HG03521 (cell line): Measurements from ENCODE around the gene KRT7.

ENCODE experiments used
- ATAC-seq: cut with Tn5 transposase; IDR thresholded peaks from one replicate; pipeline ENCODE4 v1.9.1; 2021; ENCODE audit warnings: mild to moderate bottlenecking, moderate library complexity; ENCODE audit not compliant: unreplicated experiment

The KRT7 gene

GRCh38 chr12:52232674-52233461, at the start of gene KRT7:
Gene KRT7, plus strand, starts transcription at chr12:52233243. Its CDS starts 54 bp downstream, at chr12:52233297.
- ATAC-seq: no peak

DNA sequence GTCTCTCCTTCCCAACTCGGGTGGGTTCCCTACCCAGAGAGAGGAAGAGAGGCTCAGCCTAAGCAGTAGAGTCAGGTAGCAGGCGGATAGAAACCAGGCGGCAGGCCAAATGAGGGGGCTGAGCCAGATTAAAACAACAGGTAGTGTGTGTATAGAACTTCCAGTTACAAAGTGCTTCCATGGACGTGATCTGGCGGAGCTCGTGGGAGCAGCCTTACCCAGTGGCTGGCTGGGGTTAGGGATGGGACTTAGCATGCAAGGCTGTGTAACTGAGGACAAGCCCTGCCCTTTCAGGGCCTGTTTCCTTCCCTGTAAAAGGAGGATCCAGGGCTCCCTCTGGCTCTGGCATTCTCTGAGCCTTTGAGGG, 49.5 kb upstream of the KRT7 start:
- ATAC-seq: no peak

- no peak for ATAC-seq
Measured at GRCh38 chr12:52183971-52184370, 49.1 kb upstream of the KRT7 start.

- ATAC-seq: no peak
Measured at GRCh38 chr12:52184813-52185212, 48.2 kb upstream of the KRT7 start.

DNA sequence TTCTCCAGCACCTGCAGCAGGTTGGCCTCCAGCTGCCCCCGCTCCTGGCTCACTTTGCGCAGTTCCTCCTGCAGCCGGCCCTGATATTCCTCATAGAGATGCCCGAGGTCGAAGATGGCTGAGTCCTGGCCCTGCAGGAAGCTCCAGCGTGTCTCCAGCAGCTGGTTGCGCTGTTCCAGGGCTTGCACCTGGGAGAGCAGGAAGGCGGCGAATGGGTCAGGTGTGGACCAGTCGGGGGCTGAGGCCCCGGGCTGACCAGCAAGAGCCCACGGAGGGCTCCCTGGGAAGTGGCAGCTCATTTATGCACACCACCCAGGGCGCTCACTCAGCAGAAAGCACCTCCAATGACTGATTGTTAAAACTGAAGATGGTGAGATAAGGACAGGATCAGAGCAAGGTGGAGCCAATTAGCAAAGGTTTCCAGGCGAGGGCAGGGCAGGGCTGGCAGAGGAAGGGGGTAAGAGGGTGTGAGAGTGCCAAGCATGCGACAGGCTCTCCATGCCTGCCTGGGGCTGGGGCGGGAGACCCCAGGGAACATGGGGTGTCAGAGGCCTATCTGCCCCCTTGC, 47.6 kb upstream of the KRT7 start:
- no peak for ATAC-seq

DNA sequence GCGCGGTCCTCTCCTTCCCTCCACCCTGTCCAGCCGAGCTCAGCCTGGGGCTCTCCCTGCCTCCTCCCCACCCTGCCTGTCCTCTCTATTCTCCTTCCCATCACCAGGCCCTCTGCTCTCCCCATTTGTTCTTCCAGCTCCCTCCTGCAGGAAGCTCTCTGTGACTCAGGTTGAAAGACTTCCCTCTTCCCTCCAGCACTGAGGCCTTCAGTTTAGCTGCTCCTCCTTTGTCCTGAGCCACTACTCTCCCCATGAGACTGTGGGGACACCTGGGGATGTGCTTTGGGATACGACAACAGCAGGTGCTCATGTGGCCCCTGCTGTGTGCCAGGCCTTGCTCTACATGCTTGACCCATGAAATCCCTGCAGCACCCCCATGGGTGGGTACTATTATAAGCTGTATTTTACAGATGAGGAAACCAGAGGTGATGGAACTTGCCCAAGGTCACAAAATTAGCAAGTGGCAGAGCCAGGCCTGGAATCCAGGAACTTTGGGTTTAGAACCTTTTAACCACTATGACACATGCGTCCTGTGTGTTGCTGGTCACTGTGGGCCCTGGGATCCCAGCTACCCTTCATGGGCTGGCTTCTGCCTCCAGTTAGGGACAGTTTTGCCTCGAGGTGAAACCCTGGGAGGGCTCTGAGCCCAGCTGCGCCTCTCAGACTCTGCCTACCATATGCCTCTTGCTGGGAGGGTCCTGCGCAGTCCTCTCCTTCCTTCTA, 46.8 kb upstream of the KRT7 start:
- no peak for ATAC-seq

DNA sequence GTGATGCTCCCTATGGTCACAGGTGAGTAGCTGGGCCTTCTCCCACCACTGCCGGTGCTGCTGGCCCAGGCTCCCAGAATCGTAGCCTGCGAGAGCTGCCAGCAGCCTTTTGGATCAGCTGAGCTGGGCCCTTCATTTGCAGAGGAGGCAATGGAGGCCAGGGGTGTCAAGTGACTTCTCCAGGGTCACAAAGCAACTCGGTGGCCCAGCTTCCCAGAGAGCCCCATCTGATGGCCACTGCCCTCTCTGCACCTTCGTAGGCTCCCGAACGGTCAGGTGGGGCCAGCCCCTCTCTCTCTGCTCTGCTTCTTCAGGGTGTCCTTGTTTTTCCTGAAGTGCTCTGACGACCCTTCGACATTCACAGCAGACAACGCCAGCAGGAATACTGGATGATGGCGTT, 45.8 kb upstream of the KRT7 start:
- no peak for ATAC-seq

- no peak for ATAC-seq
Measured at GRCh38 chr12:52187640-52188039, 45.4 kb upstream of the KRT7 start.

GRCh38 chr12:52188658-52189057, 44.4 kb upstream of the KRT7 start:
- no peak for ATAC-seq

DNA sequence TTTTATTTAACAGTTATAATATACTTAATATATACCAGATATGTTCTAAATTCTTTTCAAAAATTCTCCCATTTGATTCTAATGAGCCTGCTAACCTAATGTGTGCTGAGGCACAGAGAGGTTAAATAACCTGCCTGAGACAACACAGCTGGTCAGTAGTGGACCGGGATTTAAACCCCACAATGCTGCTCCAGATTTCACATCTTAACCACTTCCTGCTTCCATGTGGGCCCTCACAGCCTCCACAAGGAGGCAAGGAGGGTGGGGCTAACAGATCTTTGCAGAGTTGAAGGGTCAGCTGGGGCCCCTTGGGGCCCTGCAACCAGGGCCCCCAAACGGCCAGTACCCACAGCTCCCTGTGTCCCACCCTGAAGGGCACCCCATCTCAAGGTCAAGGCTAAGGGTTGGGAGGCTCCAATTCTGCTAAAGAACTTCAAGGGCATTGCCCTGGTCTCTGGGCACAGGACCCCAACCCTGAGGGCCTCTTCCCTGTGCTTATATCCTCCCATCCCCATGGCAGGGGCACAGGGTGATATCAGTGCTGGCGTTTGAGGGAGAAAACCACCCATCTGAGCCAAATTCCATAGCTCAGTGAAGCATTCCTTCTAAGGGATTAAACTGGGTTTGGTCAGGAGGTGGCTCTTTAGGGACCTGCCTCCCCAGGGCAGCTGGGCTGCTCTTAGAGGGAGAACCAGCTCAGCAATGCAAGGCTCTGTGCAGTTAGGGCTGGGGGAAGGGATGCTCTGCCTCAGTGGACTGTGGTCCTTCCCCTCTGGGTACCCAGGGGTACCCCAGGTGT, 43.5 kb upstream of the KRT7 start:
- no peak for ATAC-seq

GRCh38 chr12:52190860-52191729, 41.9 kb upstream of the KRT7 start:
- ATAC-seq: no peak

DNA sequence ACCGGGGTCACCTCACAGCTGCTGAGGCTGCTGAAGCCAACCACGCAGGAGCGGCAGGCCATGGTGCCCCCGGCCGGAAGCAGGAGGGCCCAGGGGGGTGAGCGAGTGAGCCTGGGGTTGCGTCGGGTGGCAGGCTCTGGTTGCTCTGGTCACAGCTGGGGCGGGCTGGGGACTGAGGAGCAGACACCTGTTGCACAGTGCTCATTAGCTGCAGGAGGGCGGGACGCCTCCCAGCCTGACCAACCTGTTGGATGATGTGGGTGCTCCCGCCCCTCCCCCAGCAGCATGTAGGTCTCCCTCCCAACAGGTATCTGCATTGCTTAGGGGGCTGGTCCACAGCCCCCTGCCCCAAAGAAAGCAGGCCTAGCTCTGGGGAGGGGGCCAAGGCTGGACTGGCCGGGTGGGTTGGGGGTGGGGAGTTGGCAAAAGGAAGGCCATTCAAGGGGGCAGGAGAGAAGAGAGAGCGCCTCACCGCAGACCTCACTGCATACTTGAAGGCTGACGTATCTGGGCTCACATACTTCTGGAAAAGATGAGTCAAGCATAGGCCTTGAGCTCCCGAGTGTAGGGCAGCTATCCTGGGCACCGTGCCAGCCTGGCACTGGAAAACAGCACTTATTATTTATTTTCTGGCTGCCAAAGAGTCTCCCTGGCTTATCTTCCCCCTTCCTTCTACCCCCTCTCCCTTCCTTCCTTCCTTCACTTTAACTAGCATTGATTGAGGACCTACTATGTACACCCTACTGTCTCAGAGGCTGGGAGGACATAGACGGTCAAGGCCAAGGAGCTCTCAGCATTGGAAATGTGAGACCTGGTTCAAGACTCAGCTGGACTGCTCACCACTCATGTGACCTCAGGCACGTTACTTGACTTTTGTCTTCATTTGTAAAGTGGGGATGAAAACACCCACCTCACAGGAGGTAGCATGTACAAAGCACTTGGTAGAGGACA, 40.9 kb upstream of the KRT7 start, which contains the start of gene KRT80:
KRT80 (minus strand) TSS at position 174 of the 951 bp plus-strand sequence; CDS start at position 62, 112 bp downstream.
- no peak for ATAC-seq

- ATAC-seq: no peak
Measured at GRCh38 chr12:52193532-52193931, 39.5 kb upstream of the KRT7 start.

- no peak for ATAC-seq
Measured at GRCh38 chr12:52193991-52194390, 39.1 kb upstream of the KRT7 start.

- ATAC-seq: no peak
Measured at GRCh38 chr12:52195065-52195730, 37.8 kb upstream of the KRT7 start.

DNA sequence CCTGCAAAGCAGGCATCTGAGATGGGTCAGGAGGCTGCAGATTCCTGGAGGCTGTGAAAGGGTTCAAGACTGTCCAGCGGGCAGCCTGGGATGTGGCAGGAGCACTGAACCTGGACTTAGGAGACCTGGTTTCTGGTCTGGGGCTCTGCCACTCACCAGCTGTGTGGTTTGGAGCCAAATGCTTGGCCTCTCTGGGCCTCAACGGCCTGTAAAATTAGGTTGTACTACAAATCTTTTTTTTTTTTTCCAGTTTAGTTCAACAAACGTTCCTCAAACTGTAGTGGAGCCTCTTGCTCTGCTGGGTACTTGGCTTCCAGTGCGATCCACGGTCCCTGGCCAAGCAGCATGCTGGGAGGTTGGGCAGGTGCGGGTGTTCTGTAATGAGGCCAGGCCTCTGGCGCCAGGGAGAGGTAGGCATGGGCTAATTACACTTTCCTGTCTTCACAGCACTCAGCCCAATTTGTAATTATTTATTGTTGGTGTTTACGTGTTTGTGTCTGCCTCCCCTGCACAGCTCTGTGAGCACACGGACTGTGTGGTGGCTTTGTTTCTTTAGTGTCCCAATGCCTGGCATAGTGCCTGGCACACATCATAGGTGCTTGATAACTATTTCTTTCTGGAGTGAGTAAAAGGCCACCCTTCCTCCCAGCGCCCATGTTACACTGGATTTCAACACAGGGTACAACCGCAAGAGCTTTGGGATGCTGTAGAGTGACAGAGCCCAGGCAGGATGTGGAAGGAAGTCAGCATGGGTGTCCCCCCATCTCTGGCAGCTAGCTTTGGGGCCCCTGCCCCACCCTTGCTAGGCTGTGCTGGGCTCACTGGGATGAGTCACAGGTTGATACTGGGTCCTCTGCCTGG, 35.4 kb upstream of the KRT7 start:
- no peak for ATAC-seq

GRCh38 chr12:52198454-52199215, 34.4 kb upstream of the KRT7 start:
- ATAC-seq: no peak
